Amniotic epithelial cell (primary cell): ENCODE measurements around the gene MMEL1.
"Not testable (repeated sequence)": the region's sequence is repeated elsewhere in the genome, so short reads cannot be mapped to it uniquely, and the experiment has no call there.

ENCODE experiments used
- DNase-seq: peaks from one replicate; pipeline ENCODE4 v3.0.0-alpha.2; 2010; ENCODE audit warnings: low read depth

Gene MMEL1

GRCh38 chr1:2573250-2573920, 59.4 kb downstream of the MMEL1 start:
- no peak for DNase-seq

DNA sequence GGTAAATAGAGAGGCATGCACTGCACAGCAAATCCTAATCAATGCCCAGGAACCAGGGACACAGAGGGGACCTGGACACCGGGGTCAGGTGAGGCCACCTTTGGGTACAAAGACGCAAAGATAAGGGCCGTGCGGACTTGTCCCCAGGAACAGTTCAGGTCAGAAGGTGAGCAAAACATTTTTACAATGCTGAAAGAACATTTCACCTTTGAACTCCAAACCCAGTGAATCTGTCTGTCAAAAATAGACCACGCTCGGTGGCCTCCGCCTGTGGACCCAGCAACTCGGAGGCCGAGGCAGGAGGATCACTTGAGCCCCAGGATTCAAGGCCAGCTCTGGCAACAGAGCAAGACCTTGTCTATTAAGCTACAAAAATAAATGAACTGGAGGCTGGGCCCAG, 61.5 kb downstream of the MMEL1 start:
- DNase-seq = no peak

- no peak for DNase-seq
Observed at GRCh38 chr1:2570332-2570731, 62.5 kb downstream of the MMEL1 start.

DNA sequence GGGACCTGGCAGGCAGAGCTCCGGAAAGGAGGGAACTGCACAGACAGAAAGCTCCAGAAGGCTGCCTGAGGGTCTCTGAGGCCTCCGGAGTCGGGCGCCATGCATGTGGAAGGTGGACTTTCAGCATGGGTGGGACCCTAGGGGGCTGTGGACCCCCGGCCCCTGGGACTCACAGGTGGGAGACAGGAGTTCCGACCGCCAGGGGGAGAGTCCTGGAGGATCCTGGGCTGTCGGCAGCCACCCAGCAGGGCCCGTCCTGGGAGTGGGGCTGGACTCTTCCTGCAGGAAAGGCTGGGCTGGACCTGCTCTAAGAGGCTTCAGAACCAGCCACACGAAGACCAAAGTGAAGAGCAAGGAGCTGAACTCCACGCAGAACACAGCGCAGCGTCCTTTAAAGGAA, 63.1 kb downstream of the MMEL1 start:
- not testable (repeated sequence) for DNase-seq

- no peak for DNase-seq
Observed at GRCh38 chr1:2569060-2569459, 63.8 kb downstream of the MMEL1 start.

- not testable (repeated sequence) for DNase-seq
Observed at GRCh38 chr1:2568187-2568816, 64.5 kb downstream of the MMEL1 start.

GRCh38 chr1:2567083-2567679, 65.6 kb downstream of the MMEL1 start:
- DNase-seq = no peak

GRCh38 chr1:2566101-2567045, 66.4 kb downstream of the MMEL1 start:
- no peak for DNase-seq

DNA sequence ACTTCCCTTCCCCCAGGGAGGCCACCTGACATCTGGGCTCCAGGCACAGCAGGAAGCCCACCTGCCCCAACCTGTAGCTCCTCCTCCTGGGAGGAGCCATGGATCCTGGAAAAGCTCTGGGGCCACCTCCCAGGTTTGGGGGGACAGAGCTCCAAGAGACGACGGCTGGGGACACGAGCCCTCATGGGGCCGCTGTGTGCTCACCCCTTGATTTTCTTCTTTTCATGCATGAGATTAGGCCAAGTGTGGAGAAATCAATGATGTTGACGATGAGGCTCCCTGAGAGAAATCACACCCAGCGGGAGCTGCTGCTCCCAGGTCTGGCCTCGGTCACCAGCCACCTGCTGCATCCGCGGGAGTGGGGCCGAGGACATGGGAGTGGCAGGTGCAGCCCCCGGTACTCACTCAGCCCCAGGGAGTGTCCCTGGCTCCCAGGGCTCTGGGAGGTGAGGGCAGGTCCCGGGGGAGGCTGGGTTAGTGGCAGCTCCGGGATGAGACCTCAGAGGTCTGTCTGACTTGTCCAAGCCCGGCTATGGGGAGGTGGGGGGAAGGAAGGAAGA, 67.9 kb downstream of the MMEL1 start:
- DNase-seq = no peak

GRCh38 chr1:2564006-2564814, 68.6 kb downstream of the MMEL1 start:
- DNase-seq = no peak

- no peak for DNase-seq
Observed at GRCh38 chr1:2563205-2563604, 69.6 kb downstream of the MMEL1 start.

GRCh38 chr1:2561898-2562895, 70.6 kb downstream of the MMEL1 start:
- no peak for DNase-seq

DNA sequence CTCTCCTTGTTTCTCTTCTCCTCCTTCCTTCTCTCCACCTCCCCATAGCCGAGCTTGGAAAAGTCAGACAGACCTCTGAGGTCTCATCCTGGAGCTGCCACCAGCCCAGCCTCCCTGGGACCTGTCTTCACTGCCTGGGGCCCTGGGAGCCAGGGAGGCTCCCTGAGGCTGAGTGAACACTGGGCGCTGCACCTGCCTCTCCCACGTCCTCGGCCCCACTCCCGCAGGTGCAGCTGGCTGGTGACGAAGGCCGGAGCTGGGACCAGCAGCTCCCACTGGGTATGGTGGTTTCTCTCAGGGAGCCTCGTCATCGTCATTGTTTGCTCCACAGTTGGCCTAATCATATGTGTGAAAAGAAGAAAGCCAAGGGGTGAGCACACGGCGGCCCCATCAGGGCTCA, 71.4 kb downstream of the MMEL1 start:
- no peak for DNase-seq

GRCh38 chr1:2560299-2561073, 72.3 kb downstream of the MMEL1 start:
- DNase-seq = no peak

DNA sequence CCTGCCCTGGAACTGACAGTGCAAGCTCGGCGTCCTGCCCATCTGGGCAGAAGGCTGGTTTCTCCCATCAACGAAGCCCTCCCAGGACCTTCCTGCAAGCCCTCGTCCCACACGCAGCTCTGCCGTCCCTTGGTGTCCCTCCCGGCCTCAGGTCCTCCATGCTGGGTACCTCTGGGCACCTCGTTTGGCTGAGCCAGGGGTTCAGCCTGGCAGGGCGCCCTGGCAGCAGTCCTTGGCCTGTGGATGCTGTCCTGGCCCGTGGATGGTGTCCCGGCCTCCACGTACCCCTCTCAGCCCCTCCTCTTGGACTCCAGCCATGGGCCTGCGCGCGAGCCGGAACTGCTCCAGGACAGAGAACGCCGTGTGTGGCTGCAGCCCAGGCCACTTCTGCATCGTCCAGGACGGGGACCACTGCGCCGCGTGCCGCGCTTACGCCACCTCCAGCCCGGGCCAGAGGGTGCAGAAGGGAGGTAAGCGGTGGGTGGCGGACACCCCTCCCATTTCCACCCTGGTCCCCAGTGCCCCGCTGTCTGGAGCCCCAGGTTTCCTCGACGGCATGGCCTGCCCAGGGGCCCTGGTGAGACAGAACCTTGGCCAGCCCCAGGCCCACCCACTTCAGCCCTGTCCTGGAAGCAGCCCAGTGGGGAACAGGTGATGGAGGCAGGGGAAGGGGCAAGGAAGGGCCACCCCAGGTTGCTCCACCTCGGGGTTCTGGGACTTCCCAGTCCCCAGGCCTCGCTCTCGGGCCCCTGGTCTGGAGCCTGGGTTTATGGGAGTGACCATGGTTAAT, 73.1 kb downstream of the MMEL1 start:
- DNase-seq = no peak

DNA sequence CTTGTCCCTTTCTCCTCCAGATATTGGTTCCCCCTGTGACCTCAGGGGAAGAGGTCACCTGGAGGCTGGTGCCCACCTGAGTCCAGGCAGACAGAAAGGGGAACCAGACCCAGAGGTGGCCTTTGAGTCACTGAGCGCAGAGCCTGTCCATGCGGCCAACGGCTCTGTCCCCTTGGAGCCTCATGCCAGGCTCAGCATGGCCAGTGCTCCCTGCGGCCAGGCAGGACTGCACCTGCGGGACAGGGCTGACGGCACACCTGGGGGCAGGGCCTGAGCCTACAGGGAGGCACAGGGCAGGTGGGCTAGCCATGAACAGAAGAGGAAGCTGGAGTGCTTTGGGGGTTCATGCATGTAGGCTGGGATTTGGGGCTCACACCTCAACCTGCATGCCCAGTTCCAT, 74.0 kb downstream of the MMEL1 start:
- DNase-seq = no peak

DNA sequence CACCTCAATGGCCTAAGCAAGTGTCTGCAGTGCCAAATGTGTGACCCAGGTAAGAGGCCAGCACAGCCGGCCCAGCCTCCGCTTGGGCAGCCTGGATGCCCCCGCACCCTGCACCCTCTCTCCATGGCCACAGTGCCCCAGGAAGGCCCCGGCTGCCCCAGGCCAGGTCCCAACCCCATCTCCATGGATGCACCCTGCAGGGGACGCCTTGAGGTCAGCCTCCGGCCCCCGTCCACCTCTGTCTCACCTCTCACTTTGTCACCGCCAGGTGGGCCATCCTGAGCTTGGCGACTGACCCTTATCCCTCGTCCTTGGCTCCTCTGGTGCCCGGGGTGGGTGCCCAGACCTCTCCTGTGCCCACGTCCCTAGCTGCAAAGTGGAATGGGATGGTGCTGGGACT, 74.4 kb downstream of the MMEL1 start:
- DNase-seq = no peak
